Neural progenitor cell (in vitro differentiated cells): Measurements from ENCODE around the gene CPNE4.

Experiments
- CTCF ChIP-seq: fragments of 200-600 bp; sonication (generic); IDR thresholded peaks from 2 replicates; pipeline ENCODE4 v1.5.1; 2017; ENCODE audit warnings: antibody characterized with exemption, mild to moderate bottlenecking
- EZH2 ChIP-seq: fragments of 200-600 bp; sonication (generic); IDR thresholded peaks from 2 replicates; pipeline ENCODE4 v1.6.1; 2017; ENCODE audit warnings: antibody characterized with exemption, mild to moderate bottlenecking, moderate library complexity
- EZH2phosphoT487 ChIP-seq: fragments of 200-600 bp; sonication (generic); IDR thresholded peaks from 2 replicates; pipeline ENCODE4 v1.6.1; 2017; ENCODE audit warnings: antibody characterized with exemption

- TF ChIP-seq CTCF (no peak), EZH2phosphoT487 (no peak), EZH2 (no peak)
These were observed 228.1 kb downstream of the CPNE4 start for GRCh38 chr3:131806736-131807135.
